Endothelial cell (in vitro differentiated cells): ENCODE measurements around the gene RAPGEF5. TPM values are rescaled to one million over a fixed set of nuclear protein-coding genes. Genes with fewer than 3 reads are reported as not detected.

Experiments
- DNase-seq: peaks from one replicate; pipeline ENCODE4 v3.0.0; 2021; ENCODE audit warnings: low spot score
- H3K27ac Mint-ChIP-seq: one replicate; pipeline ENCODE4 v1.8.0; 2021; ENCODE audit warnings: mixed read lengths, inconsistent platforms; ENCODE audit not compliant: unreplicated experiment
- H3K27me3 Mint-ChIP-seq: one replicate; pipeline ENCODE4 v1.8.0; 2021; ENCODE audit warnings: mild to moderate bottlenecking, moderate library complexity, mixed read lengths, inconsistent platforms; ENCODE audit not compliant: unreplicated experiment
- H3K36me3 Mint-ChIP-seq: one replicate; pipeline ENCODE4 v1.8.0; 2021; ENCODE audit warnings: mild to moderate bottlenecking, low read depth, mixed read lengths, inconsistent platforms; ENCODE audit not compliant: unreplicated experiment
- H3K4me1 Mint-ChIP-seq: one replicate; pipeline ENCODE4 v1.8.0; 2021; ENCODE audit warnings: mild to moderate bottlenecking, mixed read lengths, inconsistent platforms; ENCODE audit not compliant: unreplicated experiment
- H3K4me3 Mint-ChIP-seq: one replicate; pipeline ENCODE4 v1.8.0; 2021; ENCODE audit warnings: mild to moderate bottlenecking, mixed read lengths, inconsistent platforms; ENCODE audit not compliant: unreplicated experiment
- H3K9me3 Mint-ChIP-seq: one replicate; pipeline ENCODE4 v1.8.0; 2021; ENCODE audit warnings: mixed read lengths, inconsistent platforms; ENCODE audit not compliant: unreplicated experiment
- total RNA-seq: library from RNA; stranded (reverse); fragmentation: NEBNext Ultra II Directional; extraction: Animal tissue kit (Norgen Biotek cat#: 25700); gene quantifications from one replicate; pipeline ENCODE4 v1.2.1, GENCODE V29; 2021; ENCODE audit not compliant: unreplicated experiment
- TF ChIP-seq, protein P1 (sequence below): fragments of 200-600 bp; sonication (generic); IDR thresholded peaks from one replicate; pipeline ENCODE4 v1.5.0; 2021; ENCODE audit warnings: antibody characterized with exemption; ENCODE audit not compliant: unreplicated experiment

RAPGEF5 gene
- total RNA-seq, 1 donor from 2014 or later = 135 TPM

DNA sequence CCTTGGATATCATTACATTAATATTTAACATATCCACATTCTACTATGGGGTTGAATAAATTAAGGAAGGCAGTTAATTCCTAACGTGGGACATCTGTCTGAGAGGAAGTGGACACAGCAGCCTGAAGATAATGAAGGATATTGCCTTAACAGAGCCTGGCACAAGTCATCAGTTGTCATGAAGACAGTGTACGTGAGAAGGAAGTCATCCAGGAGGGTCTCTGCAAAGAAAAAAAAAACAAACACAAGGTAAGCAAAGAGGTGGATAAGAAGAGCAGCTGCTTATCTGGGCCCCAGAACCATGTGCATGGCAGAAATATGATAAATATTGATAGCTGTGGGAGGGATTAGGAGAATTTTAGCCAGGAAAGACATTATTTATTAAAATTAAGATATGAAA lies 190.0 kb downstream of the RAPGEF5 start:
- Mint-ChIP-seq H3K4me1 (peaks cover 3% of the 10 kb centered on the region), H3K36me3 (peaks cover 10% of the 10 kb centered on the region), H3K4me3 (peak overlapping the region; percentile 10), H3K9me3 (no peaks in the 10 kb centered on the region), H3K27me3 (no peaks in the 10 kb centered on the region), H3K27ac (no peak overlapping the region)
- no peak for DNase-seq
- TF ChIP-seq, protein P1, sequence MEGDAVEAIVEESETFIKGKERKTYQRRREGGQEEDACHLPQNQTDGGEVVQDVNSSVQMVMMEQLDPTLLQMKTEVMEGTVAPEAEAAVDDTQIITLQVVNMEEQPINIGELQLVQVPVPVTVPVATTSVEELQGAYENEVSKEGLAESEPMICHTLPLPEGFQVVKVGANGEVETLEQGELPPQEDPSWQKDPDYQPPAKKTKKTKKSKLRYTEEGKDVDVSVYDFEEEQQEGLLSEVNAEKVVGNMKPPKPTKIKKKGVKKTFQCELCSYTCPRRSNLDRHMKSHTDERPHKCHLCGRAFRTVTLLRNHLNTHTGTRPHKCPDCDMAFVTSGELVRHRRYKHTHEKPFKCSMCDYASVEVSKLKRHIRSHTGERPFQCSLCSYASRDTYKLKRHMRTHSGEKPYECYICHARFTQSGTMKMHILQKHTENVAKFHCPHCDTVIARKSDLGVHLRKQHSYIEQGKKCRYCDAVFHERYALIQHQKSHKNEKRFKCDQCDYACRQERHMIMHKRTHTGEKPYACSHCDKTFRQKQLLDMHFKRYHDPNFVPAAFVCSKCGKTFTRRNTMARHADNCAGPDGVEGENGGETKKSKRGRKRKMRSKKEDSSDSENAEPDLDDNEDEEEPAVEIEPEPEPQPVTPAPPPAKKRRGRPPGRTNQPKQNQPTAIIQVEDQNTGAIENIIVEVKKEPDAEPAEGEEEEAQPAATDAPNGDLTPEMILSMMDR = no peak

DNA sequence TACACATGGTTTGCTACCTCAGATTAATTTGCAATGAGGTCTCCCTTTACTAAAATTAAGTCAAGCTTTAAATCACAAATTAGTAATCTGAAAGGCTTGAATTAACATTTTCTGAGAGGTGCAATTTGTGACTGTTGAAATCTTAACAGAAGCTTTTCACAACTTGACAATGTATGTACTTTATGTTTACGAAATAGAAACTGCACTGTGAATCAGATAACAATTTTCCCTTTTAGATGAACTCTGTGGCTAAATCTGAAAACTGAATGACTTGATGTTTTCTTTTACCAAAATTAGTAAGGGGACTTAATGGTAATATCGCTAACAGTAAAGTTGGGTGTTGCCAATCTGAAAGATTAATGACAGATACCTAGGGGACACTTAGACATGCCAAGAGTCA lies 197.6 kb downstream of the RAPGEF5 start:
- Mint-ChIP-seq H3K9me3 (no peaks in the 10 kb centered on the region), H3K4me3 (no peak overlapping the region), H3K27me3 (no peaks in the 10 kb centered on the region), H3K36me3 (peaks cover 45% of the 10 kb centered on the region), H3K4me1 (peaks cover 17% of the 10 kb centered on the region), H3K27ac (no peak overlapping the region)
- DNase-seq = no peak
- TF ChIP-seq, protein P1 = no peak

DNA sequence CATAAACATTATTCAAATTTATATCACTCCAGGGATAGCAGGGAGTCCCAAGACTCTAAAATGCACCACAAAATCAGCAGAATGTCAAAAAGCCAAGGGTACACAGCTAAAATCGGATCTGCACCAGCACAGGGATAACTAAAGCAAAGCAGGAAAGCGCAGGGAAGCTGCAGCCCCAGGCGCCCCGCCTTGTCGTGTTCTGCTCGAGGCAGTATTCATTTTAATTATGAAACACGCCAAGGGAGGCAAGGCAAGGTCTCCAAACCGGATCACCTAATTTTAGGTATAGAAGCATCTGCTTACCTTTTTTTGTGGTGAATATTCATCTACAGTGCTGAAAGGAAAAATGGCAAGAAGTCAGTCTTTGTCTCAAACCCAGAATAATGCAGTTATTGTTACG lies 199.4 kb downstream of the RAPGEF5 start:
- Mint-ChIP-seq H3K27ac (no peak overlapping the region), H3K4me3 (no peak overlapping the region), H3K9me3 (no peaks in the 10 kb centered on the region), H3K27me3 (peaks cover 3% of the 10 kb centered on the region), H3K4me1 (peaks cover 27% of the 10 kb centered on the region), H3K36me3 (peaks cover 51% of the 10 kb centered on the region)
- TF ChIP-seq, protein P1 = no peak
- no peak for DNase-seq

DNA sequence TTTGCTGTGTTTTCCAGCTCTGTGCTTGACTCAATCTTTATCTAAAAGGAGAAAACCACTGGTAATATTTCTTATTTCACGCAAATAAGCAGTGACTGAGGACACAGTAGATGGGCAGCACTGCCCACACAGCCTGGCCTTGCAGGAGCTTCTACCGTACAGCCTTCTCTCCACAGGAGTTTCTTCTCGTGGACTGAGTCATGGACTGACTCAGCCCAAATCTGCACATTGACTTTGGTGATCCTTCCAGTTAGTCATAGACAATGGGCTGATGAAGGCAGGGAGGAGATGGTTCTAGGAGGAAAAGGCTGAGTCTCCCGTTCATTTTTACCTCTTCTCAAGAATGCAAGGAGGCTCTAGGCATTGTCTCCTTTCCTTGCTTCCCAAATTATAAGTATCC lies 200.7 kb downstream of the RAPGEF5 start:
- TF ChIP-seq, protein P1 = no peak
- peak overlapping the region; percentile 72 for H3K27ac Mint-ChIP-seq
- DNase-seq = no peak
- H3K4me1 Mint-ChIP-seq = peaks cover 27% of the 10 kb centered on the region
- peaks cover 3% of the 10 kb centered on the region for H3K27me3 Mint-ChIP-seq
- no peaks in the 10 kb centered on the region for H3K9me3 Mint-ChIP-seq
- no peak overlapping the region for H3K4me3 Mint-ChIP-seq
- peaks cover 42% of the 10 kb centered on the region for H3K36me3 Mint-ChIP-seq

DNA sequence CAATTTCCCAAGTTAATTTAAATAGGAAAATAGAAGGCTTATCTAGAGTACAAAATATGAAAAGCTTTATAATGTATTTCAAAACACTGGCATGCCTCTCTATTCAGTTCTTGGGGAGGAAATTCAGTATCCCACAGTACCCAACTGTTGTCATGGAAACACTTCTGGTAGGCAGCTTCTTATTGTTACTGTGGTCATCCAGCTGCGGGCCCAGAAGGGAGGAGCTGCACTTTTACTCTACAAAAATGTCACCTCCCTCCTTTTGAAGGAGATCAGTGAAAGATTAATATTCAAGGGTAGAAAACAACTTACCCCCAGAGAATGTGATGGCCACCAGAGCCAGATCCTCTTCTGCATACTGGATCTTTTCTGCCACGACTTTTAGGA lies 202.8 kb downstream of the RAPGEF5 start:
- Mint-ChIP-seq H3K27me3 (peaks cover 3% of the 10 kb centered on the region), H3K9me3 (no peaks in the 10 kb centered on the region), H3K36me3 (peaks cover 48% of the 10 kb centered on the region), H3K27ac (peak overlapping the region; percentile 90), H3K4me3 (no peak overlapping the region), H3K4me1 (peaks cover 27% of the 10 kb centered on the region)
- TF ChIP-seq, protein P1 = no peak
- peak; percentile 9 for DNase-seq
